ENCODE data around the gene NCOA3.

The NCOA3 gene

GRCh38 chr20:47687095-47687987, 185.7 kb downstream of the NCOA3 start:
- no peak for DNase-seq

- no peak for DNase-seq
Observed at GRCh38 chr20:47688385-47689381, 187.0 kb downstream of the NCOA3 start.

DNA sequence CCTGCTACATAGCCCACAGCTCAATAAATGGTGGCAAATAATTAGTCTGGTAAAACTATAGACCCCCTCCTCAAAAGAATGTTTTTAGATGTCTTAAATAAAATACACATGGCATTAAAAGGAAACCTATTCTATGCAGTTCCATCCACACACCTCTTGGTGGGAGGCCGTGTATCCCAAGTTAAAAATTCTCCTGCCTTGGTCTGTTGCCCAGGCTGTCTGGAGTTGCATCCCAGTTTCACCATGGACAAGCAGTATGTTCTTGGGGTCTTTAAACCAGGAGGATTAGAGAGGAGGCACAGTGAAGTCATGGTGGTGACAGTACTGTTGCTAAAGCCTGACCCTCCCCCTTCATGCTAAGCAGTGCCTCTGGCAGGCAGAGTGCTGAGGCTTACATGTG, 188.0 kb downstream of the NCOA3 start:
- DNase-seq: no peak

DNA sequence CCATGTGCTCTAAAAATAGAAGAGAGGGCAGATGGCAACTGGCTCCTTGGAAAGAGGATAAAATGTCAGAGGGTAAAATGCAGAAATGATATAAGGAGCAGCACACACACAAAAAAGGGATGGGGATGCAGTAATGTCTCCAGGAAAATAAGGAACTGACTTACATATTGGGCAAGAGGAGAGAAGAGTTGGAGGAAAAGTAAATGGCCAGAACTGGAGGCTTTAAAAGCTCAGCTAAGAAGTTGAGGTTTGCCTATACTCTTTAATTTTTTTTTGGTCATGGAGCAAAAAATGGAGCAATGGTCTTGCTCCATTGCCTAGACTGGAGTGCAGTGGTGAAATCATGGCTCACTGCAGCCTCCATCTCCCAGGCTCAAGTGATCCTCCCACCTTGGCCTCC, 189.9 kb downstream of the NCOA3 start:
- DNase-seq: no peak

DNA sequence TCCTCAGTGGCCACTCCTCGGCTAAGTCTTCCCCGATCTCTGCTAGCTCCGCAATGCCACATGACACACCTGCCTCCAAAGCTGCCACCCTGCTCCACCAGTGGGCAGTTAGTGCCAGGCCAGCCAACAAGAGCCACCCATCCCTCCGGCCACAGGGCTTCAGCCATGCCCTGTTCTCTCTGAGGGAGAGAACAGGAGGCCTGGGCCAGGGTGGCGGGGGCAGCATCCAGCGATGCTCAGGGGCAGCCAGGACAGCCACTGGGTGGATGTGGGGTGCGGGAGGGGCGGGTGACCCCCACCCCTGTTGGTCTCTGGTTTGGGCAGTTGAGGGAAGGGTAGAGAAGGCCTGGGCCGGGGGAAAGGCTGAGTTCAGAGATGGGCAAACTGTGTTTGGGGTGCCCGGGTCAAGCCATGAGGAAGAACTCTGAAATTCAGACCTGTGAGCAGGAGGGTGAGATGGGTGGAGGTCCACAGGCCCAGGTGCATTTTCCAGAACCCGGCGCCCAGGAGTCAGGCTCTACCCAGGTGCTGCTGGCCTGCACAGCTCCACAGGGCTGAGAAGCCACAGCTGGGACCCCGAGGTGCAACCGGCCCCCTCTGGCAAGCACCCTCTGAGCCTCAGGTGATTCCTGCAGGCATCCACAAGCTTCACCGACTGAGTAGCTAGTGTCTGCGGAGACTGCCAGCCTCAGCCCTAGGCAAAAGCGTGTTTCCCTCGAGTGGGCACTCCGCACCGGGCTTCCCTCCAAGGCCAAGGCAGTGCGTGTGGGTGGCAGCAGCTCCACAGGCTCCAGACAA, 192.5 kb downstream of the NCOA3 start:
- no peak for DNase-seq

DNA sequence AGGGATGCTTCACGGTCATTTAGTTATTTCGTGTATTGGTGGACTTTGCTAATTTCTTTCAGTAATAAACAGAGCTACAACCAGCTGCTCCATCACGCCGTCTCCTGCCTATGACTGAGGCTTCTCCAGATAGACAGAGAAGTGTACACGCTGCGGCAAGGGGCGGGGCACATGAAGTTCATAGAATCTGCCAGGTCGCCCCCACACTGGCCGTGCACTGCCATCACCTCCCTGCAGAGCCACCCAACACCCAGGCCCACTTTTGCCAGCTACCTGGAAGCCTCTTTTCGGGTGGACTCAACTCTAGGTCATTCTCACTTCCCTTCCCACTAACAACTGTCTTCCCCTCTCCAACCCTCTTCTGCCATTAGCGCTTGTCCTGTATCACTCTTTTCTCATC, 195.2 kb downstream of the NCOA3 start:
- DNase-seq: no peak

- no peak for DNase-seq
Observed at GRCh38 chr20:47698142-47698541, 196.5 kb downstream of the NCOA3 start.

DNA sequence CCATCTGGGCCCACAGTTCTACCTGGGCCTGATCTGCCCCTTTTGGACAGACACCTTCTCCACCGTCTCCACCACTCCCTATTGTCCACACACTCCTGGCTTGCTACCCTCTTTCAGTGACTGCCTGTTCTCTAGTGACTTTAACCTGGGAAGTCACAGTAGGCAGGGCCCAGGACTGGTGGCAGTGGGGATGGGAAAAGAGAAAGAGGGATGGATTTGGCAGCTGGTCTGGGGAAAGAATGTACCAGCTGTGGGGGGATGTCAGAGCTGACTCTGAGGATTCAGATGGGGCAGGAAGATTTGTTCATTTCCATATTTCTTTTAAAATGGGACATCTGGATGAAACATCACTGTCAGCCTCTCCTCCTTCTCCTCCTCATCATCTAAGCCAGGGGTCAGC, 198.1 kb downstream of the NCOA3 start:
- DNase-seq: no peak

- no peak for DNase-seq
Observed at GRCh38 chr20:47700327-47700726, 198.6 kb downstream of the NCOA3 start.

DNA sequence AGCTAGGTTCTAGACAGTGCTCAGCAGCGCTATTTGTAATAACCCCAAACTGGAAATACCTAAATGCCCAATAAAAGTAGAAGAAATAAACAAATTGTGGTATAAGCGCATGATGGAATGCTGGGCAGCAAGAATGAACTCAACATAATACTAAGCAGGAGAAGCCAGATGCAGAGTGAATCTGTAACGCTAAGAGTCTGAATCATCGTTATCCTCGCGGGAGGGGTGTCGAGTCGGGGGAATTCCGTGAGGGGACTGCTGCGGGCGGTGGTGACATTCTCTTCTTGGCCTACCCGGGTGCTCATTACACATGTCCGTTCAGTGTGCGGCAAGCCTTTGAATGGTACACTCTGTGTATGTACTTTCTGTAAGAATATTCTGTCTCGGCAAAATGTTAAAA, 199.9 kb downstream of the NCOA3 start:
- DNase-seq: no peak

DNA sequence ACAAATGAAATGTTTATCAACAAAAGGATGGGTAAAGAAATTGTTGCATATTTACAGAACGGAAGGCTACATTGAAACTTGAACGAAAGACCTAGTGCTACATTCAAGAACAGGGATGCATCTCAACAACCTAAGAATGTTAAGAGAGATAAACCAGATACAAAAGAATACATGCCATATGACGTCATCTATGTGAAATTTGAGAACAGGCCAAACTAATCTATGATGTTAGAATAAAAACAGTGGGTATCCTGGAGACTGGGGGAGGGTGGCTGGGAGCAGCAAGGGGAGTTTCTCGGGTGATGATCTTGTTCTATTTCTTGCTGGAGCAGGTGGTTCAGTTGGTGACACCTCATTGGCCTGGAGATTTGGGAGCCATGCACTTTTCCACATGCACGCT, 202.1 kb downstream of the NCOA3 start:
- no peak for DNase-seq

DNA sequence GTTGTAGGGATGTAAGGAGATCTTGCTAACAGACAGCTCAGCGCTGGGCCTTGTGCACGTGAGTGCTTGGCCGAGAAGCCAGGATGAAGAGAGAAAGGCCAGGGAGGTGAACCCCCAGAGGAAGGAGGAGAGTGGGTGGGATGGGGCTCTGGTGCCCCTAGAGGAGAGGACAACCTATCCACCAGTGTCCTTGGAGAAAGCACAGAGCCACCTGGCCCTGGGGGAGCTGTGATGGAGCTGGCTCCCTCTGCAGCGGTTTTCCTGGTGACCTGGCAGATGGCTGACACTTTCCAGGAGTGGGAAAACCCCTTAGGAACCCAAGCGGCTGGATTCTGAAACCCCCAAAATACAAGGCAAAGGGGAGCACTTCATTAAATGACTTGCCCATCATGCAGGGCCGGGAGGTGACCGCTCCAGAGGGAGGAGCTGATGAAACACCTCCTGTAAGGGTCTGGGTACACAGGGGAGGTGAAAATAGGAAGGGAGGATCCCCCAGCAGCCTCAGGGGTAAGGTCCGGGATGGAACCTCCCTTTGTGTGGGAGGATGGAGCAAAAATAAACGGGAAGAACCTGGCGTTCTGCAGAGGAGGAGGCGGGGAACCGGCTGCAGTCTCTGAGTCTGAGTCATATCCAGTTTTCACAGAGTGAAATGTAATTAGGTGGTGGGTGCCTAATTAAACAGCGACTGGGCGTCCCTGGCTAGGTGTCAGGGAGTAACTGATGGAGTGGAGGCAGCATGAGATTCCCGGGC, 203.2 kb downstream of the NCOA3 start:
- no peak for DNase-seq

DNA sequence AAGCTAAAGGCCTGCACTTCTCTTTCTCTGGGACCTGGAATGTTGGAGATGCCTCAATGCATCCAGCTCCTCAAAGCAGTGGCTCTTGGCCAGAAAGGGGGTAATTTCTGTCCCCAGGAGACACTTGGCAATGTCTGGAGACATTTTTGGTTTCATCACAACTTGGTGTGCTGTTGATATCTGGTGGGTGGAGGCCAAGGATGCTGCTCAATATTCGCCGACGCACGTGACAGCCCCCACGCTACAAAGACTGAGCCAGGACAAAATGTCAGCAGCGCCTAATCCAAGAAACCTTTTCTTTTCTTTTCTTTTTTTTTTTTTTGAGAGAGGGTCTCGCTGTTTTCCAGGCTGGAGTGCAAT, 203.8 kb downstream of the NCOA3 start:
- DNase-seq: no peak

GRCh38 chr20:47706345-47706744, 204.7 kb downstream of the NCOA3 start:
- DNase-seq: no peak
